PC-3 (cell line): Measurements from ENCODE around the gene MACROD1.

Source experiments
- CTCF ChIP-seq: fragments of 300-600 bp; sonication (generic); conservative IDR thresholded peaks from 2 replicates; pipeline ENCODE4 v1.5.1; 2017; ENCODE audit warnings: antibody characterized with exemption, low read depth, mild to moderate bottlenecking, low read length
- EZH2 ChIP-seq: fragments of 300-600 bp; sonication (generic); IDR thresholded peaks from one replicate; pipeline ENCODE4 v1.6.1; 2017; ENCODE audit warnings: antibody characterized with exemption, mild to moderate bottlenecking, low read length; ENCODE audit not compliant: unreplicated experiment
- EZH2phosphoT487 ChIP-seq: fragments of 300-600 bp; sonication (generic); IDR thresholded peaks from 2 replicates; pipeline ENCODE4 v1.6.1; 2018; ENCODE audit warnings: mild to moderate bottlenecking, antibody characterized with exemption, low read length, borderline replicate concordance

- TF ChIP-seq CTCF (no peak), EZH2 (no peak), EZH2phosphoT487 (no peak)
These were observed 56.6 kb downstream of the MACROD1 start for GRCh38 chr11:64109332-64109731.
